ENCODE data around the gene DBT.

GRCh38 chr1:100290291-100290690 lies 40.7 kb upstream of the DBT start:
- no peak for TF ChIP-seq EP300 (IDR thresholded peaks at IDR 0.05)
- TF ChIP-seq, protein P1, sequence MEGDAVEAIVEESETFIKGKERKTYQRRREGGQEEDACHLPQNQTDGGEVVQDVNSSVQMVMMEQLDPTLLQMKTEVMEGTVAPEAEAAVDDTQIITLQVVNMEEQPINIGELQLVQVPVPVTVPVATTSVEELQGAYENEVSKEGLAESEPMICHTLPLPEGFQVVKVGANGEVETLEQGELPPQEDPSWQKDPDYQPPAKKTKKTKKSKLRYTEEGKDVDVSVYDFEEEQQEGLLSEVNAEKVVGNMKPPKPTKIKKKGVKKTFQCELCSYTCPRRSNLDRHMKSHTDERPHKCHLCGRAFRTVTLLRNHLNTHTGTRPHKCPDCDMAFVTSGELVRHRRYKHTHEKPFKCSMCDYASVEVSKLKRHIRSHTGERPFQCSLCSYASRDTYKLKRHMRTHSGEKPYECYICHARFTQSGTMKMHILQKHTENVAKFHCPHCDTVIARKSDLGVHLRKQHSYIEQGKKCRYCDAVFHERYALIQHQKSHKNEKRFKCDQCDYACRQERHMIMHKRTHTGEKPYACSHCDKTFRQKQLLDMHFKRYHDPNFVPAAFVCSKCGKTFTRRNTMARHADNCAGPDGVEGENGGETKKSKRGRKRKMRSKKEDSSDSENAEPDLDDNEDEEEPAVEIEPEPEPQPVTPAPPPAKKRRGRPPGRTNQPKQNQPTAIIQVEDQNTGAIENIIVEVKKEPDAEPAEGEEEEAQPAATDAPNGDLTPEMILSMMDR (IDR thresholded peaks at IDR 0.05): no peak

Measured in stomach (tissue), 4 donors.